Psoas muscle (tissue), 8 donors: ENCODE results near the gene ARHGAP23. TPM values are rescaled to one million over a fixed set of nuclear protein-coding genes. Genes with fewer than 3 reads are reported as not detected.

Source experiments
- ATAC-seq, 4 donors: fragments of 200-7000 bp; cut with Tn5 transposase; one replicate each; pipeline ENCODE4 v1.9.1; 2020; ENCODE audit warnings: moderate library complexity in 3 of 4, mild to moderate bottlenecking in 2 of 4
- DNase-seq, 2 donors: peaks; one replicate each; pipeline ENCODE4 v3.0.0-alpha.2; 2020
- H3K27ac ChIP-seq: fragments of 200-600 bp; one replicate; pipeline ENCODE4 v1.8.0; 2022
- H3K27me3 ChIP-seq, 3 donors: fragments of 200-600 bp in 1 of 3; one replicate each; pipeline versions ENCODE4 v1.6.1 to v1.8.0; 2013 to 2022; ENCODE audit warnings: low read length in 2 of 3, mild to moderate bottlenecking in 2 of 3, moderate library complexity in 1 of 3; ENCODE audit not compliant: insufficient read depth in 3 of 3
- H3K36me3 ChIP-seq, 2 donors: fragments of 200-600 bp in 1 of 2; one replicate each; pipeline versions ENCODE4 v1.6.1 to v1.8.0; 2013 to 2022; ENCODE audit warnings: low read depth in 1 of 2, mild to moderate bottlenecking in 1 of 2, moderate library complexity in 1 of 2; ENCODE audit not compliant: insufficient read depth in 1 of 2
- H3K4me1 ChIP-seq: fragments of 200-600 bp; one replicate; pipeline ENCODE4 v1.8.0; 2022
- H3K4me3 ChIP-seq: fragments of 200-600 bp; one replicate; pipeline ENCODE4 v1.8.0; 2022; ENCODE audit warnings: mild to moderate bottlenecking
- H3K9me3 ChIP-seq: fragments of 200-600 bp; one replicate; pipeline ENCODE4 v1.8.0; 2022
- WGBS, 3 donors: extraction: QIAGEN DNeasy Blood & Tissue Kit; methylation state at CpG; one replicate each; pipeline versions ENCODE4 v1.1.6 to v1.1.7; 2013; 5-methylcytosine and 5-hydroxymethylcytosine counted together
- intact Hi-C, 2 donors: fragments of 100-400 bp; cut with DNase I; formaldehyde crosslinking; loops; one replicate each; pipeline versions ENCODE4 v1.11.0 to v1.14.2; 2022
- polyA plus RNA-seq, 3 donors: library from polyadenylated mRNA; stranded (reverse); fragments of 200-250 nt; gene quantifications; one replicate each; pipeline ENCODE4 v1.2.3, GENCODE V29; 2013
- total RNA-seq, 4 donors: library from RNA; stranded (reverse); fragmentation: NEBNext Ultra II Directional in 2 of 4; extraction: Animal tissue kit (Norgen Biotek cat#: 25700) in 2 of 4; gene quantifications; one replicate each; pipeline versions ENCODE4 v1.2.1 to v1.2.4, GENCODE V29; 2021 to 2023
- TF ChIP-seq, protein P1 (sequence below): fragments of 200-600 bp; IDR thresholded peaks from one replicate; pipeline ENCODE4 v1.8.0; 2022; ENCODE audit warnings: antibody characterized with exemption
- donor health status: healthy with polysubstance abuse.
- donor health status: DM: no; HTN: no; CAD: no; lungs with moderate emphysema.
- donor health status: Bipolar disorder and iron deficiency.
- donor health status: healthy.
- donor health status: DM: yes; HTN: yes; CAD: no.
- donor health status: DM: no; HTN: no; CAD: no.
- donor health status: DM: no; HTN: no; CAD: no.
- donor health status: DM: yes; HTN: yes; CAD: no.

Gene ARHGAP23
- total and polyA plus RNA-seq, 7 donors = 7.6 to 35.8 (median 23.6) TPM

DNA sequence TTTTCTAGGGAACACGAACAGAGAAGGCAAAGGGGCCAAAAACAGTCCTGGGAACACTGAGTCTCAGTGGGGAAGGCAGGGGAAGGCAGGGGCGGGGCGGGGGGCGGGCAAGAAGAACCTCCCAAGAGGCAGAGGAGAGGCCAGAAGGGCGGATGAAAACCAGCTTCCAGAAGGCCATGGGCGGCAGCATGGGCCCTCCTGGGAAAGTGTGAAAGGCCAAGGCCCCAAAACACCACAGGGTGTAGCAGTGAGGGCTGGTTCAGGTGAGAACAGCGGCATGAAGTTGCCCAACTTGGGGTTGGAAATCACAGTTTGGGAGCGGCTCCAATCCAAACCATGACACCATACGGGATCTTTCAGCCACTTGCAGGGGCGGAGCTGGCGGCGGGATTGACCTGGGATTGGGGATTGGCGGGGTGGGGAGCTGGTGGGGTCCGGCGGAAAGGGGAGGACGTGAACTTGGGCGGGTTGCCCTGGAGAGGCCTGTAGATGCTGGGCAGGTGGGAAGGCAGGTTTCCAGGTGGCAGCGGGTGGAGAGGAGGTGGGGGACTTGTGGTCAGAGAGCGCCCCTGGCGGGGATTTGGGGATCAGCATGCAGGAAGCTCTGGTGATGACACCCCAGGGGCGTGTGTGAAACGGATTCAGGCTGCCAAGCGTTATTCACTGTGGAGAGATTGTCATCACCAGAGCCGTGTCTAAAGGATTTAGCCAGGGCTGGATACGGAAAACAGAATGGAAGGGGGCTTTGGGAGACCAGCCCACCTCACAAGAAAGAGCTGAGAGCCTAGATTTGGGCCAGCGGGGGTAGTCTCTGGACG lies 80.9 kb downstream of the ARHGAP23 start:
- Histone ChIP-seq H3K27me3 (peaks cover 0 to 21% (median 2%) of the 10 kb centered on the region in 3 donors), H3K4me1 (no peaks in the 10 kb centered on the region), H3K36me3 (peaks cover 3 to 38% of the 10 kb centered on the region in 2 donors), H3K9me3 (no peaks in the 10 kb centered on the region), H3K27ac (no peak overlapping the region), H3K4me3 (no peak overlapping the region)
- 47 to 56% (median 53%) methylated on average over 26 to 27 of the region's 27 CpGs for WGBS, 3 donors
- peak; percentile 60 to 78 (median 72) for ATAC-seq
- DNase-seq = peak; percentile 78 to 88
- intact Hi-C loops = no loop called here
- TF ChIP-seq, protein P1, sequence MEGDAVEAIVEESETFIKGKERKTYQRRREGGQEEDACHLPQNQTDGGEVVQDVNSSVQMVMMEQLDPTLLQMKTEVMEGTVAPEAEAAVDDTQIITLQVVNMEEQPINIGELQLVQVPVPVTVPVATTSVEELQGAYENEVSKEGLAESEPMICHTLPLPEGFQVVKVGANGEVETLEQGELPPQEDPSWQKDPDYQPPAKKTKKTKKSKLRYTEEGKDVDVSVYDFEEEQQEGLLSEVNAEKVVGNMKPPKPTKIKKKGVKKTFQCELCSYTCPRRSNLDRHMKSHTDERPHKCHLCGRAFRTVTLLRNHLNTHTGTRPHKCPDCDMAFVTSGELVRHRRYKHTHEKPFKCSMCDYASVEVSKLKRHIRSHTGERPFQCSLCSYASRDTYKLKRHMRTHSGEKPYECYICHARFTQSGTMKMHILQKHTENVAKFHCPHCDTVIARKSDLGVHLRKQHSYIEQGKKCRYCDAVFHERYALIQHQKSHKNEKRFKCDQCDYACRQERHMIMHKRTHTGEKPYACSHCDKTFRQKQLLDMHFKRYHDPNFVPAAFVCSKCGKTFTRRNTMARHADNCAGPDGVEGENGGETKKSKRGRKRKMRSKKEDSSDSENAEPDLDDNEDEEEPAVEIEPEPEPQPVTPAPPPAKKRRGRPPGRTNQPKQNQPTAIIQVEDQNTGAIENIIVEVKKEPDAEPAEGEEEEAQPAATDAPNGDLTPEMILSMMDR = peak; percentile 51

DNA sequence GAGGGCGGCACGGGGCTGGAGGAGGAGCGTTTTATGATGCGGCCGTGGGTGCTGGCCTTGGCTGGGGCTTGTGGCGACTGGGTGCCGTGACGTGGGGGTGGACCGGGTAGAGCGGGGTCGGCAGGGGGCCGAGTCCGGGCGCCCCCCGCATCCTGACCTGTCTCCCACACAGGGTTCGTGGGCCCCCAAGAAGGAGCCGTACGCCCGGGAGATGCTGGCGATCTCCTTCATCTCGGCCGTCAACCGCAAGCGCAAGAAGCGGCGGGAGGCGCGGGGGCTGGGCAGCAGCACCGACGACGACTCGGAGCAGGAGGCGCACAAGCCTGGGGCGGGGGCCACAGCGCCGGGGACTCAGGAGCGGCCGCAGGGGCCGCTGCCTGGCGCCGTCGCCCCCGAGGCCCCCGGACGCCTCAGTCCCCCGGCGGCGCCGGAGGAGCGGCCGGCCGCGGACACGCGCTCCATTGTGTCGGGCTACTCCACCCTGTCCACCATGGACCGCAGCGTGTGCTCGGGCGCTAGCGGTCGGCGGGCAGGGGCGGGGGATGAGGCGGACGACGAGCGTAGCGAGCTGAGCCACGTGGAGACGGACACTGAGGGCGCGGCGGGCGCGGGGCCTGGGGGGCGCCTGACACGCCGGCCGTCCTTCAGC lies 81.6 kb downstream of the ARHGAP23 start:
- Histone ChIP-seq H3K27me3 (peaks cover 0 to 21% (median 2%) of the 10 kb centered on the region in 3 donors), H3K27ac (no peak overlapping the region), H3K9me3 (no peaks in the 10 kb centered on the region), H3K4me3 (peak overlapping the region; percentile 15), H3K4me1 (no peaks in the 10 kb centered on the region), H3K36me3 (peaks cover 0 to 30% of the 10 kb centered on the region in 2 donors)
- TF ChIP-seq, protein P1 = no peak
- ATAC-seq (peak; percentile 5 to 18 (median 12)), DNase-seq (peak; percentile 35 to 52)
- intact Hi-C loops = no loop called here
- 19 to 34% (median 21%) methylated on average over 50 to 80 of the region's 80 CpGs for WGBS, 3 donors

DNA sequence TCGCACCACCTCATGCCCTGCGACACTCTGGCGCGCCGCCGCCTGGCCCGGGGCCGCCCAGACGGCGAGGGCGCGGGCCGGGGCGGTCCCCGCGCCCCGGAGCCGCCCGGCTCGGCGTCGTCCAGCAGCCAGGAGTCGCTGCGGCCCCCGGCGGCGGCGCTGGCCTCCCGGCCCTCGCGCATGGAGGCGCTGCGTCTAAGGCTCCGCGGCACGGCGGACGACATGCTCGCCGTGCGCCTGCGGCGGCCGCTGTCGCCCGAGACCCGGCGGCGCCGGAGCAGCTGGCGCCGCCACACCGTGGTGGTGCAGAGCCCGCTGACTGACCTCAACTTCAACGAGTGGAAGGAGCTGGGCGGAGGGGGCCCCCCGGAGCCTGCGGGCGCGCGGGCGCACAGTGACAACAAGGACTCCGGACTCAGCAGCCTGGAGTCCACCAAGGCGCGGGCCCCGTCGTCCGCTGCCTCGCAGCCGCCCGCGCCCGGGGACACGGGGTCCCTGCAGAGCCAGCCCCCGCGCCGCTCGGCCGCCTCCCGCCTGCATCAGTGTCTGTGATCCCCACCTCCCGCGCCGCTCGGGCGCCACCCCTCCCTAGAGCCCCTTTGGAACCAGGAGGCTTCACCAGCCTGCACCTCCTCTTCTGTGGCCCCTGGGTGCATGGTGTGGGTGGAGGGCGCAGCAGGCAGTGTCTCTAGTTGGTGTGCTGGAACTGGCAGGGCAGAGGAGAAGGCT lies 82.3 kb downstream of the ARHGAP23 start:
- ATAC-seq (peak; percentile 23 to 27 (median 25)), DNase-seq (peak in 1 of 2 donors; percentile 53)
- no peaks in the 10 kb centered on the region for H3K4me1 ChIP-seq
- H3K27ac ChIP-seq = no peak overlapping the region
- 36 to 49% (median 47%) methylated on average over 46 to 86 of the region's 86 CpGs for WGBS, 3 donors
- intact Hi-C loops = no loop called here
- peaks cover 0 to 23% of the 10 kb centered on the region in 2 donors for H3K36me3 ChIP-seq
- no peak overlapping the region for H3K4me3 ChIP-seq
- TF ChIP-seq, protein P1 = peak; percentile 11
- H3K27me3 ChIP-seq = peaks cover 0 to 21% (median 2%) of the 10 kb centered on the region in 3 donors
- H3K9me3 ChIP-seq = no peaks in the 10 kb centered on the region

DNA sequence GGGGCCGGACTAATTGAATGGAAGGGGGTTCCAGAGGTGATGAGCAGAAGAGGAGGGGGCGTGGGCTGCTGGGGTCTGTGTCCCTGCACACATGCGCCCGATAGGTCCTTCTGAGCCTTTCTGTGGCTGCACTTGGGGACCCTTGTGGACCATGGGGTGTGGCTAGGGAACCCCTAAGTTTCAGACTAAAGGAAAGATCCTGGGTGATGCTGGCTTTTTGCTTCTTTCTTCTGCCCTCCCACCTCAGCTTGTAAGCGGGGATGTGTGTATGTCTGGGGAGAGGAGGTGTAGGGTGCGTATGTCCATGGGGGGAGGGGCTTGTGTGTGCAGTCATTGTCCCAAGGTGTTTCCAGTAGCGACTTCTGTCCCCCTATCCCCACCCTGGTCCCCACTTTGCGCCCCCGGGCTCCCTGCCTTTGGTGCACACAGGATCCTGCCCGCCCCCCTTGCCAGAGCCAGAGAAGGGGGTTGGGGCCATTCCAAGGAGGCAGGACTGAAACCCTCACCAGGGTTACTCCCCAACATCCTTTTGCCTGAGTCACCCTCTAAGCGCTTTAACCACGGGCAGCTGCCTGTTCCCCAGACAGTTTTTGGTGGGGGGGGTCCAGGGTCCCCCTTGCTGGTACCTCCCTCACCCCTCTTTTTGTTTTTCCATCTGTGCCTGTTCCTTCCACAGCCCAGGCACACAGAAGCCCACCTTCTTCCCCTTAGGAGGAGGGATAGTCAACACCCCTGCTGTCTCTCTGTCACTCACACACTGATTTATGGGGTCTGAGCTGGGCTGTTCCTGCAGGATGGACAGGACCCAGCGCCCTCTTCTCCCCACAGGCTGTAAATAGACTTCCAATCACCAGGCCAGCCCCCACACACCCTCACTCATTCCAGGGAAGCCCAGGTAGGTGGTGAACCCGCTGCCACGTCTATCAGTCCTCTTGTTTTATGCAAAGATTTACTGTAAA lies 83.2 kb downstream of the ARHGAP23 start:
- no peaks in the 10 kb centered on the region for H3K9me3 ChIP-seq
- TF ChIP-seq, protein P1 = no peak
- no peak overlapping the region for H3K27ac ChIP-seq
- ATAC-seq (peak in 3 of 4 donors; percentile 1 to 25 (median 8)), DNase-seq (peak in 1 of 2 donors; percentile 58)
- H3K27me3 ChIP-seq = peaks cover 0 to 21% (median 2%) of the 10 kb centered on the region in 3 donors
- H3K4me1 ChIP-seq = no peaks in the 10 kb centered on the region
- 72 to 79% (median 74%) methylated on average over 15 of the region's 15 CpGs for whole genome bisulfite sequencing, 3 donors
- H3K4me3 ChIP-seq = no peak overlapping the region
- intact Hi-C loops = no loop called here
- H3K36me3 ChIP-seq = peaks cover 0 to 15% of the 10 kb centered on the region in 2 donors
